Measurements from ENCODE around the gene SAMD14.
A peak's percentile ranks its signal among the peaks of the same experiment; 100 is the strongest.

Gene SAMD14

GRCh38 chr17:50146230-50146926, 16.4 kb upstream of the SAMD14 start:
- Histone ChIP-seq H3K9me3 (ENCODE audit: control insufficient read depth, low read length) (no peaks in the 10 kb centered on the region), H3K36me3 (ENCODE audit: control insufficient read depth in 1 of 2, insufficient read depth in 2 of 2, low read depth in 1 of 2, low read length in 2 of 2) (peaks cover 37 to 58% of the 10 kb centered on the region in 2 experiments), H3K9ac (ENCODE audit: low read length) (peak overlapping the region; percentile 81), H2BK12ac (ENCODE audit: low read length in 2 of 2) (no peak overlapping the region), H3K23ac (ENCODE audit: low read length in 2 of 2) (no peak overlapping the region), H2BK15ac (ENCODE audit: low read depth, poor library complexity, severe bottlenecking) (no peak overlapping the region), H4K8ac (ENCODE audit: low read length) (no peak overlapping the region), H3K14ac (ENCODE audit: low read length in 2 of 2) (no peak overlapping the region), H3K79me1 (replicated peaks; ENCODE audit: low read length, poor library complexity, severe bottlenecking) (peaks cover 25% of the 10 kb centered on the region), H3K4ac (ENCODE audit: low read depth in 1 of 2, low read length in 2 of 2) (no peak overlapping the region), H3K4me2 (ENCODE audit: low read length, poor library complexity, severe bottlenecking) (peak overlapping the region; percentile 8), H3K18ac (ENCODE audit: low read depth in 1 of 2, low read length in 2 of 2) (no peak overlapping the region), H2BK5ac (ENCODE audit: low read depth, low read length, poor library complexity, severe bottlenecking) (no peak overlapping the region), H2AFZ (ENCODE audit: low read depth, low read length) (no peak overlapping the region), H3K4me3 (ENCODE audit: insufficient read depth in 1 of 2, low read depth in 1 of 2, low read length in 2 of 2) (peak overlapping the region in 1 of 2 experiments; percentile 84), H2AK5ac (ENCODE audit: low read length, severe bottlenecking) (no peak overlapping the region), H3K27ac (ENCODE audit: low read length, poor library complexity, severe bottlenecking) (no peak overlapping the region), H3K4me1 (ENCODE audit: control insufficient read depth, insufficient read depth, low read depth, low read length) (peaks cover 45% of the 10 kb centered on the region), H2BK120ac (ENCODE audit: low read depth, low read length) (no peak overlapping the region), H3K27me3 (ENCODE audit: control insufficient read depth in 1 of 2, insufficient read depth in 1 of 2, low read length in 2 of 2) (no peaks in the 10 kb centered on the region), H4K91ac (ENCODE audit: low read length) (no peak overlapping the region)
- no peak for DNase-seq
- 93% methylated on average over 8 of the region's 10 CpGs for WGBS

GRCh38 chr17:50145532-50146229, 15.7 kb upstream of the SAMD14 start:
- no peak for DNase-seq
- H3K27me3 ChIP-seq (ENCODE audit: control insufficient read depth in 1 of 2, insufficient read depth in 1 of 2, low read length in 2 of 2) = no peaks in the 10 kb centered on the region
- H3K18ac ChIP-seq (ENCODE audit: low read depth in 1 of 2, low read length in 2 of 2) = no peak overlapping the region
- peak overlapping the region; percentile 64 for H2BK15ac ChIP-seq (ENCODE audit: low read depth, poor library complexity, severe bottlenecking)
- no peak overlapping the region for H2BK12ac ChIP-seq (ENCODE audit: low read length in 2 of 2)
- no peak overlapping the region for H2BK5ac ChIP-seq (ENCODE audit: low read depth, low read length, poor library complexity, severe bottlenecking)
- H3K4me1 ChIP-seq (ENCODE audit: control insufficient read depth, insufficient read depth, low read depth, low read length) = peaks cover 45% of the 10 kb centered on the region
- H4K8ac ChIP-seq (ENCODE audit: low read length) = peak overlapping the region; percentile 37
- peaks cover 44 to 65% of the 10 kb centered on the region in 2 experiments for H3K36me3 ChIP-seq (ENCODE audit: control insufficient read depth in 1 of 2, insufficient read depth in 2 of 2, low read depth in 1 of 2, low read length in 2 of 2)
- H3K9me3 ChIP-seq (ENCODE audit: control insufficient read depth, low read length) = no peaks in the 10 kb centered on the region
- peak overlapping the region; percentile 30 for H3K9ac ChIP-seq (ENCODE audit: low read length)
- H3K79me1 ChIP-seq (replicated peaks; ENCODE audit: low read length, poor library complexity, severe bottlenecking) = peaks cover 25% of the 10 kb centered on the region
- peak overlapping the region in 1 of 2 experiments; percentile 3 for H3K23ac ChIP-seq (ENCODE audit: low read length in 2 of 2)
- H2BK120ac ChIP-seq (ENCODE audit: low read depth, low read length) = no peak overlapping the region
- no peak overlapping the region for H2AFZ ChIP-seq (ENCODE audit: low read depth, low read length)
- H3K27ac ChIP-seq (ENCODE audit: low read length, poor library complexity, severe bottlenecking) = no peak overlapping the region
- no peak overlapping the region for H3K4me2 ChIP-seq (ENCODE audit: low read length, poor library complexity, severe bottlenecking)
- H3K4me3 ChIP-seq (ENCODE audit: insufficient read depth in 1 of 2, low read depth in 1 of 2, low read length in 2 of 2) = peak overlapping the region in 1 of 2 experiments; percentile 16
- H3K14ac ChIP-seq (ENCODE audit: low read length in 2 of 2) = no peak overlapping the region
- H4K91ac ChIP-seq (ENCODE audit: low read length) = no peak overlapping the region
- WGBS = 85% methylated on average over 10 of the region's 11 CpGs
- peak overlapping the region in 1 of 2 experiments; percentile 70 for H3K4ac ChIP-seq (ENCODE audit: low read depth in 1 of 2, low read length in 2 of 2)
- no peak overlapping the region for H2AK5ac ChIP-seq (ENCODE audit: low read length, severe bottlenecking)

- H3K14ac ChIP-seq (ENCODE audit: low read length in 2 of 2) = no peak overlapping the region
- no peak overlapping the region for H3K4ac ChIP-seq (ENCODE audit: low read depth in 1 of 2, low read length in 2 of 2)
- no peak overlapping the region for H2BK120ac ChIP-seq (ENCODE audit: low read depth, low read length)
- no peak overlapping the region for H2AK5ac ChIP-seq (ENCODE audit: low read length, severe bottlenecking)
- no peak for DNase-seq
- no peak overlapping the region for H3K4me2 ChIP-seq (ENCODE audit: low read length, poor library complexity, severe bottlenecking)
- peak overlapping the region; percentile 30 for H3K9ac ChIP-seq (ENCODE audit: low read length)
- no peak overlapping the region for H2AFZ ChIP-seq (ENCODE audit: low read depth, low read length)
- H2BK12ac ChIP-seq (ENCODE audit: low read length in 2 of 2) = no peak overlapping the region
- peaks cover 45% of the 10 kb centered on the region for H3K4me1 ChIP-seq (ENCODE audit: control insufficient read depth, insufficient read depth, low read depth, low read length)
- H3K79me1 ChIP-seq (replicated peaks; ENCODE audit: low read length, poor library complexity, severe bottlenecking) = peaks cover 25% of the 10 kb centered on the region
- H3K4me3 ChIP-seq (ENCODE audit: insufficient read depth in 1 of 2, low read depth in 1 of 2, low read length in 2 of 2) = peak overlapping the region in 1 of 2 experiments; percentile 16
- H3K18ac ChIP-seq (ENCODE audit: low read depth in 1 of 2, low read length in 2 of 2) = no peak overlapping the region
- H2BK15ac ChIP-seq (ENCODE audit: low read depth, poor library complexity, severe bottlenecking) = peak overlapping the region; percentile 64
- peaks cover 4% of the 10 kb centered on the region for H3K9me3 ChIP-seq (ENCODE audit: control insufficient read depth, low read length)
- H3K27ac ChIP-seq (ENCODE audit: low read length, poor library complexity, severe bottlenecking) = no peak overlapping the region
- H4K8ac ChIP-seq (ENCODE audit: low read length) = no peak overlapping the region
- H4K91ac ChIP-seq (ENCODE audit: low read length) = no peak overlapping the region
- H3K23ac ChIP-seq (ENCODE audit: low read length in 2 of 2) = no peak overlapping the region
- H3K27me3 ChIP-seq (ENCODE audit: control insufficient read depth in 1 of 2, insufficient read depth in 1 of 2, low read length in 2 of 2) = no peaks in the 10 kb centered on the region
- no peak overlapping the region for H2BK5ac ChIP-seq (ENCODE audit: low read depth, low read length, poor library complexity, severe bottlenecking)
- peaks cover 50 to 72% of the 10 kb centered on the region in 2 experiments for H3K36me3 ChIP-seq (ENCODE audit: control insufficient read depth in 1 of 2, insufficient read depth in 2 of 2, low read depth in 1 of 2, low read length in 2 of 2)
- WGBS = 94% methylated on average over 12 of the region's 16 CpGs
Measured at GRCh38 chr17:50144845-50145531, 15.0 kb upstream of the SAMD14 start.

GRCh38 chr17:50144355-50144754, 14.4 kb upstream of the SAMD14 start:
- H4K8ac ChIP-seq (ENCODE audit: low read length) = no peak overlapping the region
- H3K9ac ChIP-seq (ENCODE audit: low read length) = no peak overlapping the region
- peaks cover 4% of the 10 kb centered on the region for H3K9me3 ChIP-seq (ENCODE audit: control insufficient read depth, low read length)
- H3K4me1 ChIP-seq (ENCODE audit: control insufficient read depth, insufficient read depth, low read depth, low read length) = peaks cover 44% of the 10 kb centered on the region
- no peak overlapping the region for H2AK5ac ChIP-seq (ENCODE audit: low read length, severe bottlenecking)
- H3K4ac ChIP-seq (ENCODE audit: low read depth in 1 of 2, low read length in 2 of 2) = no peak overlapping the region
- no peak overlapping the region for H2BK120ac ChIP-seq (ENCODE audit: low read depth, low read length)
- DNase-seq = no peak
- no peak overlapping the region for H2AFZ ChIP-seq (ENCODE audit: low read depth, low read length)
- H3K27ac ChIP-seq (ENCODE audit: low read length, poor library complexity, severe bottlenecking) = no peak overlapping the region
- H4K91ac ChIP-seq (ENCODE audit: low read length) = no peak overlapping the region
- H2BK5ac ChIP-seq (ENCODE audit: low read depth, low read length, poor library complexity, severe bottlenecking) = no peak overlapping the region
- H2BK15ac ChIP-seq (ENCODE audit: low read depth, poor library complexity, severe bottlenecking) = no peak overlapping the region
- H3K27me3 ChIP-seq (ENCODE audit: control insufficient read depth in 1 of 2, insufficient read depth in 1 of 2, low read length in 2 of 2) = no peaks in the 10 kb centered on the region
- H3K79me1 ChIP-seq (replicated peaks; ENCODE audit: low read length, poor library complexity, severe bottlenecking) = peaks cover 29% of the 10 kb centered on the region
- no peak overlapping the region for H3K23ac ChIP-seq (ENCODE audit: low read length in 2 of 2)
- no peak overlapping the region for H2BK12ac ChIP-seq (ENCODE audit: low read length in 2 of 2)
- H3K18ac ChIP-seq (ENCODE audit: low read depth in 1 of 2, low read length in 2 of 2) = no peak overlapping the region
- H3K4me3 ChIP-seq (ENCODE audit: insufficient read depth in 1 of 2, low read depth in 1 of 2, low read length in 2 of 2) = no peak overlapping the region
- WGBS = 95% methylated on average over 6 of the region's 6 CpGs
- H3K14ac ChIP-seq (ENCODE audit: low read length in 2 of 2) = no peak overlapping the region
- no peak overlapping the region for H3K4me2 ChIP-seq (ENCODE audit: low read length, poor library complexity, severe bottlenecking)
- H3K36me3 ChIP-seq (ENCODE audit: control insufficient read depth in 1 of 2, insufficient read depth in 2 of 2, low read depth in 1 of 2, low read length in 2 of 2) = peaks cover 57 to 78% of the 10 kb centered on the region in 2 experiments

Data from mesenchymal stem cell (in vitro differentiated cells and primary cell).